ENCODE measurements around the gene SLC39A2.

SLC39A2 gene

GRCh38 chr14:21018286-21018685 lies 19.2 kb downstream of the SLC39A2 start:
- peaks cover 0 to 17% (median 4%) of the 10 kb centered on the region in 4 experiments for H3K4me1 ChIP-seq (ENCODE audit: control extremely low read depth in 1 of 4, control insufficient read depth in 4 of 4, insufficient read depth in 4 of 4, low read length in 3 of 4)
- no peak overlapping the region for H3K4me3 ChIP-seq (ENCODE audit: control insufficient read depth in 1 of 7, extremely low read depth in 1 of 7, insufficient read depth in 4 of 7, low read depth in 2 of 7, low read length in 6 of 7)
- peaks cover 0 to 15% (median 2%) of the 10 kb centered on the region in 4 experiments for H3K36me3 ChIP-seq (ENCODE audit: control insufficient read depth in 4 of 4, insufficient read depth in 4 of 4, low read length in 3 of 4)
- WGBS (ENCODE audit: insufficient coverage): 95% methylated on average over 4 of the region's 7 CpGs
- POLR2A ChIA-PET: no interaction called here
- CTCF ChIA-PET: interaction anchor here (0.9 to 16.8 kb wide), 9 partner anchors 10 to 86 kb away, joined by 3 to 345 read pairs (median 105); partner anchors contain the start of genes RNASE13, RNASE7, SLC39A2 and TMEM253
- H3K9me3 ChIP-seq (ENCODE audit: control extremely low read depth in 1 of 5, control insufficient read depth in 4 of 5, insufficient read depth in 2 of 5, low read depth in 1 of 5, low read length in 4 of 5): no peaks in the 10 kb centered on the region
- no peak for DNase-seq
- peaks cover 0 to 10% (median 0%) of the 10 kb centered on the region in 5 experiments for H3K27me3 ChIP-seq (replicated peaks in 2 of 5; ENCODE audit: control insufficient read depth in 4 of 5, insufficient read depth in 5 of 5, low read length in 4 of 5)
- no peak overlapping the region for H3K27ac ChIP-seq (ENCODE audit: insufficient read depth in 1 of 2, low read depth in 1 of 2, low read length in 2 of 2, poor library complexity in 1 of 2, severe bottlenecking in 2 of 2)

- no peak overlapping the region for H3K27ac ChIP-seq (ENCODE audit: insufficient read depth in 1 of 2, low read depth in 1 of 2, low read length in 2 of 2, poor library complexity in 1 of 2, severe bottlenecking in 2 of 2)
- POLR2A ChIA-PET: no interaction called here
- WGBS (ENCODE audit: insufficient coverage): no CpG with 5 or more reads among the region's 3 CpGs
- peaks cover 0 to 15% (median 2%) of the 10 kb centered on the region in 4 experiments for H3K36me3 ChIP-seq (ENCODE audit: control insufficient read depth in 4 of 4, insufficient read depth in 4 of 4, low read length in 3 of 4)
- no peak for DNase-seq
- CTCF ChIA-PET: interaction anchor here (1.0 to 16.8 kb wide), 9 partner anchors 9 to 85 kb away, joined by 3 to 345 read pairs (median 105); partner anchors contain the start of genes ARHGEF40, RNASE13, RNASE7 and SLC39A2
- H3K4me1 ChIP-seq (ENCODE audit: control extremely low read depth in 1 of 4, control insufficient read depth in 4 of 4, insufficient read depth in 4 of 4, low read length in 3 of 4): peaks cover 0 to 17% (median 6%) of the 10 kb centered on the region in 4 experiments
- no peaks in the 10 kb centered on the region for H3K9me3 ChIP-seq (ENCODE audit: control extremely low read depth in 1 of 5, control insufficient read depth in 4 of 5, insufficient read depth in 2 of 5, low read depth in 1 of 5, low read length in 4 of 5)
- H3K27me3 ChIP-seq (replicated peaks in 2 of 5; ENCODE audit: control insufficient read depth in 4 of 5, insufficient read depth in 5 of 5, low read length in 4 of 5): peaks cover 0 to 14% (median under 1%) of the 10 kb centered on the region in 5 experiments
- no peak overlapping the region for H3K4me3 ChIP-seq (ENCODE audit: control insufficient read depth in 1 of 7, extremely low read depth in 1 of 7, insufficient read depth in 4 of 7, low read depth in 2 of 7, low read length in 6 of 7)
Measured at GRCh38 chr14:21018781-21019180, 19.7 kb downstream of the SLC39A2 start.

- Histone ChIP-seq H3K4me1 (ENCODE audit: control extremely low read depth in 1 of 4, control insufficient read depth in 4 of 4, insufficient read depth in 4 of 4, low read length in 3 of 4) (peaks cover 3 to 18% (median 12%) of the 10 kb centered on the region in 4 experiments), H3K27ac (ENCODE audit: insufficient read depth in 1 of 2, low read depth in 1 of 2, low read length in 2 of 2, poor library complexity in 1 of 2, severe bottlenecking in 2 of 2) (no peak overlapping the region), H3K36me3 (ENCODE audit: control insufficient read depth in 4 of 4, insufficient read depth in 4 of 4, low read length in 3 of 4) (peaks cover 0 to 15% (median 2%) of the 10 kb centered on the region in 4 experiments), H3K9me3 (ENCODE audit: control extremely low read depth in 1 of 5, control insufficient read depth in 4 of 5, insufficient read depth in 2 of 5, low read depth in 1 of 5, low read length in 4 of 5) (no peaks in the 10 kb centered on the region), H3K27me3 (replicated peaks in 2 of 5; ENCODE audit: control insufficient read depth in 4 of 5, insufficient read depth in 5 of 5, low read length in 4 of 5) (peaks cover 0 to 19% (median 6%) of the 10 kb centered on the region in 5 experiments), H3K4me3 (ENCODE audit: control insufficient read depth in 1 of 7, extremely low read depth in 1 of 7, insufficient read depth in 4 of 7, low read depth in 2 of 7, low read length in 6 of 7) (no peak overlapping the region)
- no peak for DNase-seq
- ChIA-PET POLR2A (no interaction called here), CTCF (interaction anchor here (2.3 to 16.8 kb wide), 8 partner anchors 9 to 85 kb away, joined by 6 to 345 read pairs (median 107); partner anchors contain the start of genes ARHGEF40, RNASE13, RNASE7 and SLC39A2)
- WGBS (ENCODE audit: insufficient coverage): no CpG with 5 or more reads among the region's 1 CpG
Measured at GRCh38 chr14:21019366-21019765, 20.3 kb downstream of the SLC39A2 start.

- ChIA-PET POLR2A (interaction anchor here (1.6 kb wide), 1 partner anchor 15 kb away, joined by 5 read pairs; no protein-coding TSS in a partner anchor), CTCF (interaction anchor here (1.2 to 16.8 kb wide), 8 partner anchors 9 to 83 kb away, joined by 3 to 345 read pairs (median 58); partner anchors contain the start of genes ARHGEF40, RNASE13, RNASE7 and SLC39A2)
- no peak overlapping the region for H3K27ac ChIP-seq (ENCODE audit: insufficient read depth in 1 of 2, low read depth in 1 of 2, low read length in 2 of 2, poor library complexity in 1 of 2, severe bottlenecking in 2 of 2)
- DNase-seq: no peak
- peaks cover 3 to 27% (median 20%) of the 10 kb centered on the region in 4 experiments for H3K4me1 ChIP-seq (ENCODE audit: control extremely low read depth in 1 of 4, control insufficient read depth in 4 of 4, insufficient read depth in 4 of 4, low read length in 3 of 4)
- H3K4me3 ChIP-seq (ENCODE audit: control insufficient read depth in 1 of 7, extremely low read depth in 1 of 7, insufficient read depth in 4 of 7, low read depth in 2 of 7, low read length in 6 of 7): no peak overlapping the region
- H3K36me3 ChIP-seq (ENCODE audit: control insufficient read depth in 4 of 4, insufficient read depth in 4 of 4, low read length in 3 of 4): peaks cover 0 to 15% (median 2%) of the 10 kb centered on the region in 4 experiments
- 100% methylated on average over 1 of the region's 5 CpGs for WGBS (ENCODE audit: insufficient coverage)
- H3K9me3 ChIP-seq (ENCODE audit: control extremely low read depth in 1 of 5, control insufficient read depth in 4 of 5, insufficient read depth in 2 of 5, low read depth in 1 of 5, low read length in 4 of 5): no peaks in the 10 kb centered on the region
- H3K27me3 ChIP-seq (replicated peaks in 2 of 5; ENCODE audit: control insufficient read depth in 4 of 5, insufficient read depth in 5 of 5, low read length in 4 of 5): peaks cover 0 to 23% (median 6%) of the 10 kb centered on the region in 5 experiments
Measured at GRCh38 chr14:21020977-21021545, 22.0 kb downstream of the SLC39A2 start.

- DNase-seq: no peak
- Histone ChIP-seq H3K27me3 (replicated peaks in 2 of 5; ENCODE audit: control insufficient read depth in 4 of 5, insufficient read depth in 5 of 5, low read length in 4 of 5) (peaks cover 0 to 23% (median 6%) of the 10 kb centered on the region in 5 experiments), H3K4me3 (ENCODE audit: control insufficient read depth in 1 of 7, extremely low read depth in 1 of 7, insufficient read depth in 4 of 7, low read depth in 2 of 7, low read length in 6 of 7) (no peak overlapping the region), H3K36me3 (ENCODE audit: control insufficient read depth in 4 of 4, insufficient read depth in 4 of 4, low read length in 3 of 4) (peaks cover 0 to 15% (median 1%) of the 10 kb centered on the region in 4 experiments), H3K4me1 (ENCODE audit: control extremely low read depth in 1 of 4, control insufficient read depth in 4 of 4, insufficient read depth in 4 of 4, low read length in 3 of 4) (peaks cover 3 to 26% (median 15%) of the 10 kb centered on the region in 4 experiments), H3K9me3 (ENCODE audit: control extremely low read depth in 1 of 5, control insufficient read depth in 4 of 5, insufficient read depth in 2 of 5, low read depth in 1 of 5, low read length in 4 of 5) (no peaks in the 10 kb centered on the region), H3K27ac (ENCODE audit: insufficient read depth in 1 of 2, low read depth in 1 of 2, low read length in 2 of 2, poor library complexity in 1 of 2, severe bottlenecking in 2 of 2) (no peak overlapping the region)
- CTCF ChIA-PET: interaction anchor here (0.6 to 16.8 kb wide), 6 partner anchors 8 to 82 kb away, joined by 3 to 345 read pairs (median 5); partner anchors contain the start of gene RNASE7
- 100% methylated on average over 5 of the region's 5 CpGs for WGBS (ENCODE audit: insufficient coverage)
- POLR2A ChIA-PET: no interaction called here
Measured at GRCh38 chr14:21022686-21023085, 23.6 kb downstream of the SLC39A2 start.

- H3K4me1 ChIP-seq (ENCODE audit: control extremely low read depth in 1 of 4, control insufficient read depth in 4 of 4, insufficient read depth in 4 of 4, low read length in 3 of 4): peaks cover 3 to 26% (median 15%) of the 10 kb centered on the region in 4 experiments
- no peak overlapping the region for H3K27ac ChIP-seq (ENCODE audit: insufficient read depth in 1 of 2, low read depth in 1 of 2, low read length in 2 of 2, poor library complexity in 1 of 2, severe bottlenecking in 2 of 2)
- H3K4me3 ChIP-seq (ENCODE audit: control insufficient read depth in 1 of 7, extremely low read depth in 1 of 7, insufficient read depth in 4 of 7, low read depth in 2 of 7, low read length in 6 of 7): no peak overlapping the region
- ChIA-PET POLR2A (no interaction called here), CTCF (interaction anchor here (0.6 to 16.8 kb wide), 6 partner anchors 8 to 82 kb away, joined by 3 to 345 read pairs (median 5); partner anchors contain the start of gene RNASE7)
- WGBS (ENCODE audit: insufficient coverage): no CpG with 5 or more reads among the region's 7 CpGs
- H3K9me3 ChIP-seq (ENCODE audit: control extremely low read depth in 1 of 5, control insufficient read depth in 4 of 5, insufficient read depth in 2 of 5, low read depth in 1 of 5, low read length in 4 of 5): no peaks in the 10 kb centered on the region
- H3K36me3 ChIP-seq (ENCODE audit: control insufficient read depth in 4 of 4, insufficient read depth in 4 of 4, low read length in 3 of 4): peaks cover 0 to 15% (median 1%) of the 10 kb centered on the region in 4 experiments
- peaks cover 0 to 23% (median 6%) of the 10 kb centered on the region in 5 experiments for H3K27me3 ChIP-seq (replicated peaks in 2 of 5; ENCODE audit: control insufficient read depth in 4 of 5, insufficient read depth in 5 of 5, low read length in 4 of 5)
- DNase-seq: no peak
Measured at GRCh38 chr14:21023174-21023573, 24.1 kb downstream of the SLC39A2 start.
